Esophagus squamous epithelium (tissue), 4 donors: ENCODE results near the gene PIK3C2G.

ENCODE experiments used
- CTCF ChIP-seq, 6 experiments: fragments of 450-650 bp in 4 of 6; fragments of 200-600 bp in 2 of 6; sonication (generic) in 2 of 6; IDR thresholded peaks; one replicate each; pipeline ENCODE4 v1.5.1; 2016 to 2019; ENCODE audit warnings: antibody characterized with exemption in 6 of 6, mild to moderate bottlenecking in 4 of 6, moderate library complexity in 4 of 6
- POLR2A ChIP-seq, 4 donors: fragments of 450-650 bp; IDR thresholded peaks; one replicate each; pipeline ENCODE4 v1.6.1; 2017; ENCODE audit warnings: antibody characterized with exemption in 4 of 4, mild to moderate bottlenecking in 4 of 4, moderate library complexity in 3 of 4

DNA sequence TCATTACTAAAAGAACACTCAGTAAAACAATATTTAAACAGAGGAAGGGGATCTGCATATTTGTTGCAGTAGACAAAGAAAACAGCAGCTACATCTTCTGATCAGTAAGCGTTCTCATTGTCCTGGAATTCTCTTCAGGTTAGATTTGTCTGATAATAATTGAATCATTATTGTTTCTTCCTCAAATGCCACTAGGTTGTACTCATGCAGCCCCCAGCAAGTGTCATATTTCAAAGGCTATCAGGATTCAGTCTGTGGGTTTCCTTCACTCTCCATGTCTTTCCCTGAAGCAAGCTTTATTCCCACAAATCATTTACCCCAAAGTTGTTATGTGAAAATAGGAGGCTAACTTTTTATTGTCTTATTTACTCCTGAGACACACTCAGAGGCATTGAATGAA, 14.7 kb downstream of the PIK3C2G start:
- TF ChIP-seq CTCF (IDR thresholded peaks at IDR 0.05) (no peak), POLR2A (IDR thresholded peaks at IDR 0.05) (no peak)
